Fibroblast of gingiva (primary cell): ENCODE results near the gene NR1I3.

Experiments used
- DNase-seq: peaks from one replicate; pipeline ENCODE4 v3.0.0-alpha.2; 2011; ENCODE audit warnings: low read depth

NR1I3 gene

GRCh38 chr1:161218301-161219077, 19.5 kb downstream of the NR1I3 start:
- DNase-seq = no peak

GRCh38 chr1:161217831-161218230, 20.2 kb downstream of the NR1I3 start:
- no peak for DNase-seq

GRCh38 chr1:161216945-161217712, 20.9 kb downstream of the NR1I3 start:
- peak; percentile 86 for DNase-seq

GRCh38 chr1:161215076-161215475, 22.9 kb downstream of the NR1I3 start, which contains the start of gene FCER1G:
Gene FCER1G, plus strand, starts transcription at chr1:161215295. Its CDS starts 27 bp downstream, at chr1:161215322.
- no peak for DNase-seq

- DNase-seq = no peak
These were observed 23.6 kb downstream of the NR1I3 start for GRCh38 chr1:161214369-161214768.

GRCh38 chr1:161209790-161210409, 28.1 kb downstream of the NR1I3 start:
- DNase-seq = peak; percentile 55

GRCh38 chr1:161207173-161207572, 30.8 kb downstream of the NR1I3 start:
- DNase-seq = peak; percentile 71

GRCh38 chr1:161206411-161207140, 31.4 kb downstream of the NR1I3 start:
- DNase-seq = no peak

- DNase-seq = peak; percentile 98
These were observed 35.9 kb downstream of the NR1I3 start, which contains the start of gene NDUFS2 for GRCh38 chr1:161201836-161202712. Gene NDUFS2, plus strand, starts transcription at chr1:161202367. Its CDS starts 19 bp downstream, at chr1:161202386.

GRCh38 chr1:161200992-161201835, 36.8 kb downstream of the NR1I3 start:
- peak; percentile 79 for DNase-seq

- DNase-seq = no peak
These were observed 37.5 kb downstream of the NR1I3 start for GRCh38 chr1:161200421-161200991.

- no peak for DNase-seq
These were observed 38.4 kb downstream of the NR1I3 start for GRCh38 chr1:161199506-161200139.

- DNase-seq = peak; percentile 88
These were observed 39.0 kb downstream of the NR1I3 start, which contains the start of gene ADAMTS4 for GRCh38 chr1:161198897-161199431. Gene ADAMTS4, minus strand, starts transcription at chr1:161199054. Its CDS starts 427 bp downstream, at chr1:161198627.

GRCh38 chr1:161198194-161198896, 39.7 kb downstream of the NR1I3 start:
- peak; percentile 85 for DNase-seq

- no peak for DNase-seq
These were observed 40.3 kb downstream of the NR1I3 start for GRCh38 chr1:161197560-161198193.

- peak; percentile 94 for DNase-seq
These were observed 41.2 kb downstream of the NR1I3 start for GRCh38 chr1:161196521-161197451.
